NOMO-1 treated with dmso at 0.1 percent for 144 hours (cell line): ENCODE results near the gene HLTF.
"Not testable (repeated sequence)": the region's sequence is repeated elsewhere in the genome, so short reads cannot be mapped to it uniquely, and the experiment has no call there.

Source experiments
- DNase-seq: peaks from one replicate; lab custom pipeline; 2025; ENCODE audit not compliant: unreplicated experiment; lab: John Stamatoyannopoulos, UW

The HLTF gene, protein sequence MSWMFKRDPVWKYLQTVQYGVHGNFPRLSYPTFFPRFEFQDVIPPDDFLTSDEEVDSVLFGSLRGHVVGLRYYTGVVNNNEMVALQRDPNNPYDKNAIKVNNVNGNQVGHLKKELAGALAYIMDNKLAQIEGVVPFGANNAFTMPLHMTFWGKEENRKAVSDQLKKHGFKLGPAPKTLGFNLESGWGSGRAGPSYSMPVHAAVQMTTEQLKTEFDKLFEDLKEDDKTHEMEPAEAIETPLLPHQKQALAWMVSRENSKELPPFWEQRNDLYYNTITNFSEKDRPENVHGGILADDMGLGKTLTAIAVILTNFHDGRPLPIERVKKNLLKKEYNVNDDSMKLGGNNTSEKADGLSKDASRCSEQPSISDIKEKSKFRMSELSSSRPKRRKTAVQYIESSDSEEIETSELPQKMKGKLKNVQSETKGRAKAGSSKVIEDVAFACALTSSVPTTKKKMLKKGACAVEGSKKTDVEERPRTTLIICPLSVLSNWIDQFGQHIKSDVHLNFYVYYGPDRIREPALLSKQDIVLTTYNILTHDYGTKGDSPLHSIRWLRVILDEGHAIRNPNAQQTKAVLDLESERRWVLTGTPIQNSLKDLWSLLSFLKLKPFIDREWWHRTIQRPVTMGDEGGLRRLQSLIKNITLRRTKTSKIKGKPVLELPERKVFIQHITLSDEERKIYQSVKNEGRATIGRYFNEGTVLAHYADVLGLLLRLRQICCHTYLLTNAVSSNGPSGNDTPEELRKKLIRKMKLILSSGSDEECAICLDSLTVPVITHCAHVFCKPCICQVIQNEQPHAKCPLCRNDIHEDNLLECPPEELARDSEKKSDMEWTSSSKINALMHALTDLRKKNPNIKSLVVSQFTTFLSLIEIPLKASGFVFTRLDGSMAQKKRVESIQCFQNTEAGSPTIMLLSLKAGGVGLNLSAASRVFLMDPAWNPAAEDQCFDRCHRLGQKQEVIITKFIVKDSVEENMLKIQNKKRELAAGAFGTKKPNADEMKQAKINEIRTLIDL

DNA sequence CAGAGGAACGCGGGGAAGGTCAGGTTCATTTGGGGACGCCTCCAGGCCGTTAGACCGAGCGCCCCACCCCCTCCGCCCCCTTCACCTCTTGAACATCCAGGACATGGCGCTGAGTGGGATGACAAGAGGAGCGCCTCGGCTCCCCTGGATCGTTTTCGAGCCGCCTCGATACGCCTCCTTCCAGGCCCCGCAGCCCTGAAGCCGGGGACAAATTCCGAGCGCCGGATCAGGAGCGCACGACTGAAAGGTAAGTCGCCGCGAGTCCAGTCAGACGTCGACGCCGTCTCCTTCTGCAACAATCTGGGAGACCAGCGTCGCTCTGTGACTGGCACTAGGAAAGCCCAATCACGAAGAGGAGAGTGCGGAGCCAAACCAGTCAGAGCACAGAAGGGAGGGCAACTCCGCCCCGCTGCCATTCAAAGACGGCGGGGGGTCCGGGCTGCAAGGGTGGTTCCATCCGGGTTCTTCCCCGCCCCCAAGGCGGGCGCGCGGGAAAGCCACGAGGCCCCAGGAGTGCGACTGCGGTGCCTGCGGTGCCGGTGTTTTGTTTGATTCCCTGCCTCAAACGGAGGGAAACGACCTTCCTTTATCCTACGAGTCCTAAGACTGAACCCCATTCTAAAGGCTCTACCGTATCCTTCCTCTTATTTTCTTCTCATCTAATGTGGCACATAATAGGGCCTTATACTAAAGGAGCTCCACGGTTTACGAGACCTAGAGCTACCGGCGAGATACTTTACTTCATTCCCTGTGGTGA, at the start of gene HLTF:
Gene HLTF, minus strand, starts transcription at position 302 of the 757 bp plus-strand sequence. Its CDS starts 197 bp downstream, at position 105.
- peak; percentile 98 for DNase-seq

DNA sequence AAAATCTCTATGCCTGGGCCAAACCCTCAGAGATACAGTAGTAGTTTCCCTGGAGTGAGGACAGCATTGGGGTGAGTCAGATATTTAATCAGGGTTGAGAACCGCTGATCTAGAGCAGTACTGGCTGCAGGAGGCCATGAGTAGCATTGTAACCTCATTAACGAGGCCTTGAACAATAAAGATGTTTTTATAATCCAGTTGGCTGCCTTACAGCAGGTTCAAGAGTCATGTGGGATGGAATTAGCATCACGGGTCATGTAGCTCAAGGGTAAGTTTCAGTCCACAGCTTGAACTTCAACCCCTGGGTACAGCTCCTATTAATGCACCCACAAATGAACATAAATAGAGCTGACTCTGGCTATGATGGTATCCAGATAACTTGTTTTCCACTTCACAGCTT, 48.2 kb upstream of the HLTF start:
- DNase-seq: no peak

DNA sequence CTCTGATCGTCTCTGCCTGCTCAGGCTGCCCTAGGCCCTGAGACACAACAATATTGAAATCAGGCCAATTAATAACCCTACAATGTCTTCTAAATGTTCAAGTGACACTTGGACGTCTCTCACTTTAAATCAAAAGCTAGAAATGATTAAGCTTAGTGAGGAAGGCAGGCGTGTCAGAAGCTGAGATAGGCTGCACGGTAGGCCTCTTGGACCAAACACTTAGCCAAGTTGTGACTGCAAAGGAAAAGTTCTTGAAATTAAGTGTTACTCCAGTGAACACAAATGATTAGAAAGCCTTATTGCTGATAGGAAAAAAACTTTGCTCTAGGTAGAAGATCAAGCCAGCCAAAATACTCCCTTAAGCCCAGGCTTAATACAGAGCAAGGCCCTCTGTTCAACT, 45.3 kb upstream of the HLTF start:
- DNase-seq: no peak

DNA sequence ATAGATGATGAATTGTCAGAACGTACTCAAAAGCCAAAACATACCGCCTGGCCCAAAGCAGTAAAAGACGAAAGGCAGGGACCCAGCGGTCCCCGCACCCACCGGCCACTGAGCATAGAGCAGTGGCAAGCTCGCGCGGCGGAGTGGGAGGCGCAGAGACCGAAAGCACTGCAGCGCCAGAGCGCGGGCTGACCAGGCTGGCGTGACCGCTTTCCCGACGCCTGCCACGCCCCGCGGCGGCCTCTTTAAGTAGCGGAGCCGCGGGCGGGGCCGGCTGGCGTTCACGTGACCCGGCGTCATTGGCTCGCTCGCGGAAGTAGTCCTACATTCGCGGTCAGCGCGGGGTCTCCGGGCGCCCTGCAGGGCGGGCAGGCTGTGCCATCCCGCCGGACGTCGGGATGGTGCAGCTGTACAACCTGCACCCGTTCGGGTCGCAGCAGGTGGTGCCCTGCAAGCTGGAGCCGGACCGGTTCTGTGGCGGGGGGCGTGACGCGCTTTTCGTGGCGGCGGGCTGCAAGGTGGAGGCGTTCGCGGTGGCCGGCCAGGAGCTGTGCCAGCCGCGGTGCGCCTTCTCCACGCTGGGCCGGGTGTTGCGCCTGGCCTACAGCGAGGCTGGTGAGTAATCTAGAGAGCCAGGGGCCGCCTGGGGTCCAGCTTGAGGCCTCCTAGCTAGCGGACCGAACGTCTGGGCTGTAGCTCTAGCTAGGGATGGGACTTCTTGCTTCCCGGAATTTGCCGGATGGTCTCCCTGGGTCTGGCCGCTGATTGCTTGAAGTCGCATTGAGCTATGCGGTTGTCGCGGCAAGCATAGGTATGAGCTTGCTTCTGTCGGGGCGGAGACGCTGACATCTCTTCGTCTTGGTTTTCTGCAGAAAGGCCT, 43.2 kb upstream of the HLTF start, which contains the start of gene HPS3:
Gene HPS3, plus strand, starts transcription at position 313 of the 880 bp plus-strand sequence. Its CDS starts 86 bp downstream, at position 399.
- peak; percentile 95 for DNase-seq

DNA sequence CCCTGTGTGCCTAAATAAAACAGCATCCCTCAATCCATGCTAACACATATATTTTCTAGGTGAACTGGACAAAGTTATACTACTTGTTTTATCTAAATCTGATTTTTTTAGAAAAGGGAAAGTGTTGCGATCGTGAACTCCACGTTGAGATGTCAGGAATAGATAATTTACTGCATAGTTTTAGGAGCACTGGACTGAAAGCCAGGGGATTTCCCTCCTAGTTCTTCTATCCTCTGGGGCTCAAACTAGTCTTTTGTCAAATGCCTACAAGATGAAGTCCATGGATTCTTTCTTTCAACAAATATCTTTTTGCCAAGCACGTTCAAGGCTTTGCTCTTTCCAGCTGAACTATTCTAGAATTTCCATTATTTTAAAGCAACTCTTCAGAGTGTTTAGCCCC, 42.5 kb upstream of the HLTF start:
- DNase-seq: no peak

DNA sequence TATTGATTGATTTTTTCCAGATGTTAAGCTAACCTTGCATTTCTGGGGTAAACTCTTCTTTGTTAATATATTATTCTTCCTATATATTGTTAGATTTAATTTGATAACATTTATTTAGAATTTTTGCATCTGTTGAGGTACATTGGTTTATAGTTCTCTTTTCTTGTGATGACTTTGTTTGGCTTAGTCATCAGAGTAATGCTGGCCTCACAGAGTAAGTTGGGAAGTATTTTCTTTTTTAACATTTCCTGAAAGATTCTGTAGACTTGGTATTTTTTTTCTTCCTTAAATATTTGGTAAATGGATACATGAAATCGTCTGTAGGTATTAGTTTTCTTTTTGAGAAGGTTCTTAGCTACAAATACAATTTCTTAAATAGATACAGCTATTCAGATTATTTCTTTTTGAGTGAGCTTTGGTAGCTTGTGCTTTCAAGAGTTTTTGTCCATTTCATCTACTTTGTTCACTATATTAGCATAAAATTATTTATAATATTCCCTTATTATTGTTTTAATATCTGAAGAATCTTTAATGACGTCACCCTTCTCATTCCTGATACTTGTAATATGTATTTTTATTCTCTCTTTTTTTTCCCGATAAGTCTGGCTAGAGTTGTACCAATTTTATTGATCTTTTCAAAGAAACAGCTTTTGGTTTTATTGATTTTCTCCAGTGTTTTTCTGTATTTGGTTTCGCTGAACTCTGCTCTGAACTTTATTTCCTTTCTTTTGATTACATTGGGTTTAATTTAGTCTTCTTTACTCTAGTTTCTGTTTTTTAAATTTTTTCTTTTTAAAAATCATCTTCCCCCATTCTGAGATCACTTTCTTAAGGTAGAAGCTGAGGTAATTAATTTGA, 36.6 kb upstream of the HLTF start:
- DNase-seq: no peak

DNA sequence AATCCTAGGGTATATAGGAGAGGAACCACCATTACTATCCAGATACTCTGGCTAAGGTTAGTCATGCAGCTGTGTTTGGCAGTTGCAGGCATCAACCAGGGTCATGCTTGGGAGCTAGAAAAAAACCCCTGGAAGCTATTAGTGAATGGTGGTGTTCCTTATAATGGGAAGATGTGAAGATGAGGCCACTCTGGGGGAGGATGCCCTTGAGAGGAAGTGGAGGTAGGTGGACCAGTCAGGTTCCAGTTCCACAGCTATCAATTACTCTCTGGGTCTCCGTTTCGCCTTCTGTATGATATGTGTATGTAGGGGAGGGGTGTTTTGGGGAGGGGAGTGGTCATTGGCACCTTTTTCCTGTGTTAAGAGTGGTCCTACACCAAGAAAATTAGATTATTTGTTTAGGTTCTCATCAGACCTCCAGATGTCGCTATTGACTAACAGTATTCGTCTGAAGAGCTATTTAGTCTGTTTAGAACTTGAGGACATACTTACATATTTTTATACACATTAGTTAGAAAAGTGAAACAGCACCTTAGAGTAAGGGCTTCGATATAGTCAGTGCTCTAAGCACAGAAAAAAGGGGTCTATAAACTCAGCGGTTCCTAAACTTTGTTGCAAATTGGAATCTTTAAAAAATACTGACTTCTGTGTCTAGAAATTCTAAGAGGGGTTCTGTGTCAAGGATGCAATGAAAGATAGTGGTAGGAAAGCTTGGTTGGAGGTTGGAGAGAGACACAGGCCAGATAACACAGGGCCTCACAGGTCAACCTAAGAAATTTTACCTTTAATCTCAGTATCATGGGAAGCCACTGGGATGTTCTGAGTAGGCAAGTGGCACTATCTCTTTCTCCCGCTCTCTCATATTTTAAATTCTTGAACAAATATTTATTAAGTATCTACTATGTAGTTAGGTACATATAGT, 34.0 kb upstream of the HLTF start:
- DNase-seq: peak; percentile 21

DNA sequence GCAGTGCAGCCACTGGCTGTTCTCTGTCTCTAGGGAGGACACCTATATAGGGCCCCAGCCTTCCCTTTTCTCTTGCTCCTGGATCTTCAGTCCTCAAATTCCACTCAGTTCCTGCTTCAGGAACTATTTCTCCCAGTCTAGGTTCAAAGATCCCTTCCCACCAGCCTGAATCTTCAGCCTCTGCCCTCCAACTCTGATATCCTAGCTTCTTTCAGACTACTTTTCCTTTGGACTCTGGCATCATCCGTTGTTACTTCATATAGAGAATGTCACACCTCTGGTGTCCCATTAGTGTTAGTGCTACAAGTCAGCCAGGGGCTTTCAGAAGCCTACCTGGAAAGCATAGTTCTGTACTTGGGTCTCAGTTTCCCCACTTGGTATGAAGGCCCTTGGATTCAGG, 33.1 kb upstream of the HLTF start:
- DNase-seq: no peak

DNA sequence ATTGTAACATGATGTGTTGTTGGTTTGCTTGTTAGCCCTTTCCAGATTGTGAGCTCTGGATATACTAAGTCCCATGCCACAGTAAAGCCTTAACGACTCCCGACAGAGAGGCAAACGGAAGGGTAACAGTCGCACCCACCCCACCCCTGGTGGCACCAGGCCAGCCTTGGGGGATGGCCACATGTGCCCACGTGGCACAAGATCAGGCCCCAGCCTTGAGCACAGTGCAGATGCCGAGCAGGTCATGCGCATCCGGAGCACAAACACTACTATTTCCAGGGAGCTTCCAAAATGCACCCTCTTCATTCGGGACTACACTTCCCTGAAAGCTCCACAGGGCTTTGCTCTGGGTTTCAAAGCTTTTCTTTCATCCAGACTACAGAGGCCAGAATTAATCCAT, 32.4 kb upstream of the HLTF start:
- DNase-seq: no peak

DNA sequence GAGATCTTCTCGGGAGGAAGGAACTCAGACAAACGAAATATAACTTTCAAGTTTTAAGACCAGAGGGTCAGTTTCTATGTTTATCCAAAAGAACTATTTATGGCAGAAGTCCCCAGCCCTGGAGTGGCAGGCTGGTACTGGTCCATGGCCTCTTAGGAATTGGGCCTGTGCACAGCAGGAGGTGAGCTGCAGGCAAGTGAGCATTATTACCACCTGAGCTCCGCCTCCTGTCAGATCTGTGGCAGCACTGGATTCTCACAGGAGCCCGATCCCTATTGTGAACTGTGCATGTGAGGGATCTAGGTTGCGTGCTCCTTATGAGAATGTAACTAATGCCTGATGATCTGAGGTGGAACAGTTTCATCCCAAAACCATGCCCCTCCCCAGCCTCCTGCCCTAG, 28.8 kb upstream of the HLTF start:
- no peak for DNase-seq

DNA sequence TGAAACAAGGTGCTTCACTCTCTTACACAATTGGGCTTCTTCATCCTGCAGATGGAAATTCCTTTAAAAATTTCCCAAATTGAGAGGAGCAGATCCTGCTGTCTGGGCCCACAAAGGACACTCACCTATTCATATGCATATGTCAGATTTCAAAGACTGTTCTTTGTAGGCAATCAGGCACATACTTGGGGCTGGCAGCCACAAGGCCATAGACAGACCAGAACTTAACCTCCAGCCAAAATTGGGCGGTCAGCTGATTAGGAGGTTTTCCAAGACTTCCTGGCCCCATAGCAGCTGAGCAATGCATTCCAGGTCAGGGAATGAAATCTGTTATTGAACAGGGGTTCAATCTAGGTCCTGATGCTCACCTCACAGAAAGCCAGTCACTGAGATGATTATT, 28.1 kb upstream of the HLTF start:
- DNase-seq: no peak

DNA sequence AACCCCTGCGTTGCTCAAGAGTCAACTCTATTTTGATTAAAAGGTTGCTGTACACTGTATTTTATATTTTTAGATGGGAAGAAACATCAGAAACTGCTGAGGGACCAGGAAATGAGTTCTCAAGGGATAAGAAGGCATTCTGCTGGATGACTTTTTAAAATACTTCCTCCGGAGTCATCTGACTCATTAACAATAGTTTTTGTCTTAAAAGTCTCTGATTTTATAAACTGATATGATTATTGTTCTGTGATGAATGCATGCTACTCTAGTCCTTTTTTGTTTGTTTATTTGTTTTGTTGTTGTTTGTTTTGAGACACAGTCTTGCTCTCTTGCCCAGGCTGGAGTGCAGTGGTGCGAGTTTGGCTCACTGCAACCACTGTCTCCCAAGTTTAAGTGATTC, 18.2 kb upstream of the HLTF start:
- no peak for DNase-seq

DNA sequence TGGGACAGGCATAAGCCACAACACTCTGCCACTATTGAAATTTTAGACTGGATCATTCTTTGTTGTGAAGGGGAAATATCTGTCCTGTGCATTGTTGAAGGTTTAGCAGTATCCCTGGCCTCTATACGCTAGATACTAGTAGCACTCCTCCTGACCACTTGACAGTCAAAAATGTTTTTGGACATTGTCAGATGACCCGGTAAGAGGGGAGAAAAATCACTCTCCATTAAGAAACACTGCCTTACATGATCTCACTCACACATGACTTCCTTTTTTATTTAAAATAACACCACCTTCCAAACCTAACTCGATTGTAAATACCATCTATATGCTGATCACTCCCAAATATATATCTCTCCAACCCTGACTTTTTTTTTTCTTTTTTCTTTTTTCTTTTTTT, 15.3 kb upstream of the HLTF start:
- DNase-seq: no peak

DNA sequence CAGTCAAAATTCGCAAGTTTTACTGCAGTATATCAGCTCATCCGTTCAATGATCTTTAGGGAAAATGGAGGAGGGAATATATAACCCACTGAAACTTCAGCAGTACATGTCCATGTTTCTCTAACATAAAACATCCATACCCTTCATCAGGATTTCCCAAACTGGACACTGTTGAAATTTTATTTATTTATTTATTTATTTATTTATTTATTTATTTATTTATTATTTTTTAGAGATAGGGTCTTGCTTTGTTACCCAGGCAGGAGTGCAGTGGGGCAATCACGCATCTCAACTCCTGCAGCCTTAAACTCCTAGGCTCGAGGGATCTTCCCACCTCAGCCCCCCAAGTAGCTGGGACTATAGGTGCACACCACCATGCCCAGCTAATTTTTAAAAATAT, 14.8 kb upstream of the HLTF start:
- no peak for DNase-seq

DNA sequence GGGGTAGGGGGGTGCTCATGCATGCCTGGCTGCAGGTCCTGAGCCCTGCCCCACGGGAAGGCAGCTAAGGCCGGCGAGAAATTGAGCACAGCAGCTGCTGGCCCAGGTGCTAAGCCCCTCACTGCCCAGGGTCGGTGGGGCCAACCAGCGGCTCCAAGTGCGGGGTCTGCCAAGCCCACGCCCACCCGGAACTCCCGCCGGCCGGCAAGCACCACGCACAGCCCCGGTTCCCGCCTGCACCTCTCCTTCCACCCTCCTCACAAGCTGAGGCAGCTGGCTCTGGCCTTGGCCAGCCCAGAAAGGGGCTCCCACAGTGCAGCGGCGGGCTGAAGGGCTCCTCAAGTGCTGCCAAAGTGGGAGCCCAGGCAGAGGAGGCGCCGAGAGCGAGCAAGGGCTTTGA, 11.7 kb upstream of the HLTF start:
- not testable (repeated sequence) for DNase-seq

DNA sequence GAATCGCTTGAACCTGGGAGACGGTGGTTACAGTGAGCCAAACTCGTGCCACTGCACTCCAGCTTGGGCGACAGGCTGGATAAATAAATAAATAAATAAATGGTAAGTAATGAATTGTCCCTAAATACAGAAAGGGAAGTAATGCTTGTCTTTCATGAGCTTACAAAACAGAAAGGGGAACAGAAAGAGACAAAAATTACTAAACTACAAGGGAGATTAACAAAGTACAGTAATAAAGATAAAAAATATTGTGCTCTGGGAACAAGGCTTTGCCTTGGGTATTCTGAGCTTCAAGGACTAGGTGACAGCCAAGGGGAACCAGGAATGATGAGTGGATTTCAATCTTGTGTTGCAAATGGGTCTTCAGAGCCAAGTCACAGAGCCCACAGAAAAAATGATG, 9.2 kb upstream of the HLTF start:
- peak; percentile 66 for DNase-seq

DNA sequence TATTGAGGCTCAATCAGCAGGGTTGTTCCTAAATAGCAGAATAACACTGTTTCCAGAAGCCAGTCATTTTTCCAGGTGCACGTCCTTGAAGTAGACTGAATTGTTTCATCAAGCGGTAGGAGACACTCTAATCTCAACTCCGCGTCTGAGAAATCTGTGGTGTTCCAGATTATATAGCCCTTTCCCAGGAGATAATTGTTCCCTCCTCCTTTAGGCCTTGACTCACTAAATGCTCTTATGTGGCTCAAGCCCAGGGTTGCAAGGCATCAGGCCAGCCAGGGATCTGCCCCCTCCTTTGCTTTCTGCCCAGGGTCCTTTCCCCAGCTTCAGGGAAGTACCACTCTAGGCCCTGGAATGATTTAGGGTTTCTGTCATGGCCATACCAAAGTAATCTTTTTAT, 5.7 kb upstream of the HLTF start:
- DNase-seq: no peak

DNA sequence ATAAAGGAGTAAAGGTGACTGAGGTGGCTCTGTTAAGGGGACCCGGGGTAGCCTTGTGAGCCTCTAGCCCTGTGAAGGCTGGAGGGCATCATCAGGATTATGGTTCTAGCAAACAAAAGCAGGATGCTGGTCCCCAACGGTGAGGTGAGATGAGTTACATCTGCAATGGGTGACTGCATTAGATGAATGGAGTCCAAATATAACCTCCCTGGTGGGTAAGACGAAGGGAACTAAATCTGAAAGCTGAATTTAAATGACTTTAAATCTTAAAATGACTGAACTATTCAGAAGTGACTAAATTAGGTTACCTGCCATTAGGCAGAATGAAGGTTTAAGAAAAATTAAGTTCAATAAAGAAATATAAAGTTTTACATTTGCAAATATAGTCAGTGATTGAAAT, 4.6 kb upstream of the HLTF start:
- no peak for DNase-seq
